ENCODE results near the gene RNU1-3. TPM values are rescaled to one million over a fixed set of nuclear protein-coding genes. Genes with fewer than 3 reads are reported as not detected.
"Not testable (repeated sequence)": the region's sequence is repeated elsewhere in the genome, so short reads cannot be mapped to it uniquely, and the experiment has no call there.

The RNU1-3 gene
- total and polyA plus RNA-seq, 12 donors = under 0.01 to 5,330 (median 1,268) TPM; not detected in 4

DNA sequence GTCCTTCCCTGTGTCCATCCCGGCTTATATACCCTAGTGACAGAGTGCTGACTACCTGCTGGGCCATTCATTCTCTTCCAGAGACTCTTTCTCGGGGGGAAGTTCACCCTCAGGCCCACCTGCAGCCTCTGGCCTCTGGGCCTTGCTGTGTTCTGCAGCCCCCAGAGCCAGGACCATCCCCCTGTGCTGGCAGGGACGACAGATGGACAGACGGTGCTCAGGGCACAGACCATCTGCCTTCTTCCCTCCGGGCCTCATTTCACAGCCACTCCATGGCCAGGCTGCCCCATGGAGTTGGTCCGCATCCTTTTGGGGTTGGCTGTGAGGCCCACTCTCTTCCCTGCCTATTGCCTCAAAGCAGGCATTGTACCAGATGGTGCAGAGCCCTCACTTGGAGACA lies 39.6 kb upstream of the RNU1-3 start:
- H3K36me3 ChIP-seq (replicated peaks in 1 of 2); intact Hi-C loops (cut with DNase I): not testable (repeated sequence)
- DNase-seq = peak in 1 of 7 donors; percentile 20

DNA sequence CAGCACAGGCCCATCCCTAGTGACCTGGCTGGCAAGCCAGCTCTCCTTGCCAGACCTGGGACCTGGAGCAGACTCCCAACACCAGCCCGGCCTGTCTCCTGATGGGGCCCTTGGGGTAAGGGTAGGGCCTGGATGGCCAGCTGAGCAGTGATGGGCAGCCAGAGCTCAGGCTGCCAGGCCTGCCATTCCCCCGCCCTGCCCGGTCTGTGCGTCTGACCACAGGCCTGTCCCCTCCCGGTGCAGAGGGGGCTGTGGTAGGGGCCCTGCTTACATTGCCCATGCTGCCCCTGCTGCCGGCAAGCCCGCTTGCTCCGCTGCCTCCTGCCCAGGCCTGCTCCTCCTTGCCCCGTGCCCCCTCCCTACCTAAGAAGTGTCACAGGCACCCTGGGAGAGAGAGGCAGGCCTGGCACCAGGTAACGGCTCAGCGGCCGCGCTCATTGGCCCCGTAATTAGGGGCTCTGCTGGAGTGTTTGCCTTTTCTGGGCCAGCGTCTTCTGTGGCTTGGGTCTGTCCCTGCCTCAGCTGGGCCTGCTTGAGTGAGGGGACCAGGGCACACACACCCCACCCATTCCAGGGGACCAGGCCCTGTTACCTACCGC lies 37.9 kb upstream of the RNU1-3 start:
- WGBS, 4 donors = 83 to 92% (median 87%) methylated on average over 6 to 12 of the region's 16 CpGs
- H3K9me3 ChIP-seq (replicated peaks in 1 of 3); H3K27ac ChIP-seq; H3K4me3 ChIP-seq; H3K36me3 ChIP-seq (replicated peaks in 1 of 2); H3K4me1 ChIP-seq (replicated peaks in 1 of 2); intact Hi-C loops (cut with DNase I); H3K27me3 ChIP-seq: not testable (repeated sequence)
- DNase-seq = peak in 1 of 7 donors; percentile 42

More for the DNA sequence above, 39.6 kb upstream of the RNU1-3 start:
- H3K27me3 ChIP-seq; H3K9me3 ChIP-seq (replicated peaks in 1 of 3); H3K4me1 ChIP-seq (replicated peaks in 1 of 2); H3K27ac ChIP-seq; H3K4me3 ChIP-seq: not testable (repeated sequence)
- WGBS, 4 donors = 85 to 92% (median 90%) methylated on average over 2 to 6 of the region's 6 CpGs

DNA sequence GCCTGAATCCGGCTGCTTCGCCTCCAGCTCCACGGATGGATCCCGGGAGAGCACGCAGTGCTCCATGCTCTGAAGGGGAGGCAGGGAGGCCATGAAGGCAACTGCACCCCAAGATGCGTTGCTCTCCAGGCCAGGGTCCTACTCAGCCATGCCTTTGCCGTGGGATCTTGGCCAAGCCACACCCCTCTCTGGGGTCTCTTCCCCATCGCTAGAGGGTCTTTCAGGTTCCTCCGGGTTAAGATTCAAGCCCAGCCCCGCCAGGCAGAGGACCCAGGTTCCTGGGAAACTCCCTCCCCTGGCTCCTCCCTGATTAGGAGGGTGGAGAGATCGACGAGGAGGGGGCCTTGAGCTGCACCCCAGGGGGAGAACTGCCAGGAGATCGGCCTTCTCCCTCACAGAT lies 37.3 kb upstream of the RNU1-3 start:
- H3K4me3 ChIP-seq; H3K27ac ChIP-seq; H3K9me3 ChIP-seq (replicated peaks in 1 of 3); intact Hi-C loops (cut with DNase I); H3K4me1 ChIP-seq (replicated peaks in 1 of 2); H3K36me3 ChIP-seq (replicated peaks in 1 of 2); H3K27me3 ChIP-seq: not testable (repeated sequence)
- DNase-seq = peak in 1 of 7 donors; percentile 49
- 50 to 71% (median 71%) methylated on average over 2 to 7 of the region's 13 CpGs for WGBS, 4 donors

DNA sequence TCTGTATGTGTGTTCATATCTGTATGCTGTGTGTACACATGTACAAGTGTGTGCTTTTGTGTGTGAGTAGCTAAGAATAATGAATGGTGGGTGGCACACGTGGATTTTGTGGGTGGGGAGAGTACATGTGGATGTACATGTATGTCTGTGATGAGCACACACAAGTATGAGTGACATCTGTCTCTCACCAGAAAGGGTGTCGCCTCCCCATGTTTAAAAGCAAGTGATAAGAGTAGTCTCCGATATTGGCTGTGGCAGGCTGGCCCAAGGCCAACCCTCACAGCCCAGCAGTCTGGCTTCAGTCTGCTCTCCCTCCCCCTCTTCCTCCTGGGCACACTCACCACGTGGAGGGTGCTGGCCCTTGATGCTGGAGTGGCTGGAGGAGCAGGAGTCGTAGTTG lies 36.9 kb upstream of the RNU1-3 start:
- TF ChIP-seq, protein P1, sequence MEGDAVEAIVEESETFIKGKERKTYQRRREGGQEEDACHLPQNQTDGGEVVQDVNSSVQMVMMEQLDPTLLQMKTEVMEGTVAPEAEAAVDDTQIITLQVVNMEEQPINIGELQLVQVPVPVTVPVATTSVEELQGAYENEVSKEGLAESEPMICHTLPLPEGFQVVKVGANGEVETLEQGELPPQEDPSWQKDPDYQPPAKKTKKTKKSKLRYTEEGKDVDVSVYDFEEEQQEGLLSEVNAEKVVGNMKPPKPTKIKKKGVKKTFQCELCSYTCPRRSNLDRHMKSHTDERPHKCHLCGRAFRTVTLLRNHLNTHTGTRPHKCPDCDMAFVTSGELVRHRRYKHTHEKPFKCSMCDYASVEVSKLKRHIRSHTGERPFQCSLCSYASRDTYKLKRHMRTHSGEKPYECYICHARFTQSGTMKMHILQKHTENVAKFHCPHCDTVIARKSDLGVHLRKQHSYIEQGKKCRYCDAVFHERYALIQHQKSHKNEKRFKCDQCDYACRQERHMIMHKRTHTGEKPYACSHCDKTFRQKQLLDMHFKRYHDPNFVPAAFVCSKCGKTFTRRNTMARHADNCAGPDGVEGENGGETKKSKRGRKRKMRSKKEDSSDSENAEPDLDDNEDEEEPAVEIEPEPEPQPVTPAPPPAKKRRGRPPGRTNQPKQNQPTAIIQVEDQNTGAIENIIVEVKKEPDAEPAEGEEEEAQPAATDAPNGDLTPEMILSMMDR (IDR thresholded peaks at IDR 0.05) = peak in 1 of 6 experiments; percentile 11
- H3K36me3 ChIP-seq (replicated peaks in 1 of 2); H3K27ac ChIP-seq; H3K27me3 ChIP-seq; H3K9me3 ChIP-seq (replicated peaks in 1 of 3); intact Hi-C loops (cut with DNase I); H3K4me1 ChIP-seq (replicated peaks in 1 of 2); H3K4me3 ChIP-seq: not testable (repeated sequence)
- DNase-seq = peak in 1 of 7 donors; percentile 53
- WGBS, 4 donors = 10 to 39% (median 19%) methylated on average over 3 of the region's 5 CpGs

DNA sequence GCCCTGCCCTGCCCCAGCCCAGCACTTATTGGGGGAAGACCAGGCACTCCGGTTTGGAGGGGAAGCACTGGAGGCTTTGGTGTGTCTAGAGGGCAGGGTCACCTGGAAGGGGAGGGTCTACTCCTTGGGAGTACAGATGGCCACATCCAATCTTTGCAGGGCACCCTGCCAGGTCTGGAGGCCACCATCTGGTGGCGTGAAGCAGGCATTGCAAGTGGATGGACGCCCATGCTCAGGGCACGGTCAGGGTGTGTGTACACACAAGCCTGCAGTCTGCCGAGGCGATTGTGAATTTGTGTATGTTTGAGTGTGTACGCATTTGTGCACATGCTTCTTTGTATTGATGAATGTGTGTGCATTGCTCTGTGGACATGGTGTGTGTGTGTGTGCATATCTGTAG lies 36.4 kb upstream of the RNU1-3 start:
- 8 to 22% methylated on average over 1 of the region's 7 CpGs; no CpG with 5 or more reads in 2 of the 4 donors for WGBS, 4 donors
- H3K9me3 ChIP-seq (replicated peaks in 1 of 3); H3K4me1 ChIP-seq (replicated peaks in 1 of 2); H3K27ac ChIP-seq; DNase-seq; H3K36me3 ChIP-seq (replicated peaks in 1 of 2); H3K27me3 ChIP-seq; H3K4me3 ChIP-seq; intact Hi-C loops (cut with DNase I): not testable (repeated sequence)
- TF ChIP-seq, protein P1 (IDR thresholded peaks at IDR 0.05) = peak in 1 of 6 experiments; percentile 25

DNA sequence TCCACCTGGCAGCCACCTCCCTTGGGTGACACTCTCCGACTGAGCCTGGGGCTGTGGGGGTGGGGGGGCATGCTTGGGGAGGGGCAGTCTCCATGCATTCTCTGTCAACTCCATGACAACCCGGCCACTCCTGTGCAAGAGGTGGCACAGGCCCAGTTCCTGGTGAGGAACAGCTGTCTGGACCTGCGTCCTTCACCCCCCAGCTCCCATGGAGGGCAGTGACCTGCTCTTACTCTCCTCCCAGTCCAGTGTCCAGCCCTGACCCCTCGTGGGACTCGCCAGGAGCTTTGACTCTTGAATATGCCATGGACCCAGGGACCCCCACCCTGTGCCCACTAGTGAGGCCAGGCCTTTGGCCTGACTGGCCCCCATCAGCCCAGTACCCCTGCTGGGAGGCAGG lies 35.5 kb upstream of the RNU1-3 start:
- H3K36me3 ChIP-seq (replicated peaks in 1 of 2); intact Hi-C loops (cut with DNase I); H3K27ac ChIP-seq; H3K4me3 ChIP-seq; H3K9me3 ChIP-seq (replicated peaks in 1 of 3); H3K4me1 ChIP-seq (replicated peaks in 1 of 2); H3K27me3 ChIP-seq: not testable (repeated sequence)
- DNase-seq = peak in 1 of 7 donors; percentile 35
- 60 to 76% methylated on average over 1 to 2 of the region's 5 CpGs; no CpG with 5 or more reads in 2 of the 4 donors for WGBS, 4 donors

DNA sequence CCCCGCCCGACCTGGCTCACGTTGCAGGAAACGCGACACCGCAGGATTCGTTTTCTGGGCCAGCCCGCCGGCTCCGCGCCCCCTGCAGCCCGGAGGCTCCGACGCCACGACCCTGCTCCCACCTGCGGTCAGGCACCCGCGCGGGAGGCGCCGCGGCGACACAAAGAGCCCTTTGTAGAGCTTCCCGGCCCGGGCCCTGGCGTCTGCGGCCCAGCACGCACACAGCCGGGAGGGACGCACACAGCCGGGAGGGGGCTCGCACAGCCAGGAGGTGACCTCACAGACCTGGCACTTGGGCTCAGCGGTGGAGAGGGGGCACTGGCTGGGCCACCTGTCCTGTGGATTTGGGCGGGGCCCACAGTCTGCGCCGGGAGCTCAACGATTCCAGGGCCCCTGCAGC lies 34.4 kb upstream of the RNU1-3 start:
- no CpG with 5 or more reads among the region's 37 CpGs for WGBS, 4 donors

DNA sequence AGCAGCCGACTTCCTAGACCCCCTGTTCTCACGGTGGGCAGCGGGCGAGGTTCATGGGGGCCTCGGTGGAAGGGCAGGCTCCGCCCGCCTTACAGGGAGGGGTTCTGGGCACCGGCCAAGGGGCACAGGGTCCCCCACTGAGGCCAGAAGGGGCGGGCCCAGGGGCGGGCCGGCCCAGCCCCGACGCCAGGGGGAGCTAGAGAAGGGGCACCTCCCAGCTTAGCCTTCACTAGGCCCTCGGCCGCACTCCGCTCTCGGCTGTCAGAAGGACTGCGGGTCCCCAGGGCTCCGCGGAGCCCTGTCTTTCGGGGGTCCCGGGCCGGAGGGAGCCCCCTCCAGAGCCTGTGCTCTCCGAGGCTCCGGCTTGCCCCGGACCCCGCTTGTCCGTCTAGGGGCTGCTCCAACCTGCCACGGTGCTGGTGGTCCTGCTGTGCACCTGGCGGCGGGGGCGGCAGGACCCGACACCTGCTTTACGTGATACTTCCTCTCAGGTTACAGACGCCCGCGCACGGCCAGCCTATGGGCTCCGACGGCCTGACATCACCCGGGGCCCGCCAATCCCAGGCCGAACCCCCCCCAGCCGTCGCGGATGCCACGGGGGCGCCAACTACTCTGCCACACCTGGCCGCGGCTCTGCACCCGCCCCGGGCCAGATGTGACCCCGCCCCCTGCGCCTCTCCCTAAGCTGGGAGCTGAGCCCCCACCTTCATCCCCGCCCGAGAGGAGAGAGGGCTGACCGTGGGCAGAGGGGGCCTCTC lies 33.6 kb upstream of the RNU1-3 start:
- H3K4me1 ChIP-seq (replicated peaks in 1 of 2); H3K9me3 ChIP-seq (replicated peaks in 1 of 3); DNase-seq; H3K27ac ChIP-seq; H3K27me3 ChIP-seq; H3K4me3 ChIP-seq; intact Hi-C loops (cut with DNase I); H3K36me3 ChIP-seq (replicated peaks in 1 of 2): not testable (repeated sequence)
- 0 to 4% methylated on average over 3 to 6 of the region's 57 CpGs; no CpG with 5 or more reads in 2 of the 4 donors for WGBS, 4 donors

More for the DNA sequence above, 34.4 kb upstream of the RNU1-3 start:
- H3K4me1 ChIP-seq (replicated peaks in 1 of 2); H3K36me3 ChIP-seq (replicated peaks in 1 of 2); H3K9me3 ChIP-seq (replicated peaks in 1 of 3); DNase-seq; H3K27me3 ChIP-seq; intact Hi-C loops (cut with DNase I); H3K27ac ChIP-seq; H3K4me3 ChIP-seq: not testable (repeated sequence)

DNA sequence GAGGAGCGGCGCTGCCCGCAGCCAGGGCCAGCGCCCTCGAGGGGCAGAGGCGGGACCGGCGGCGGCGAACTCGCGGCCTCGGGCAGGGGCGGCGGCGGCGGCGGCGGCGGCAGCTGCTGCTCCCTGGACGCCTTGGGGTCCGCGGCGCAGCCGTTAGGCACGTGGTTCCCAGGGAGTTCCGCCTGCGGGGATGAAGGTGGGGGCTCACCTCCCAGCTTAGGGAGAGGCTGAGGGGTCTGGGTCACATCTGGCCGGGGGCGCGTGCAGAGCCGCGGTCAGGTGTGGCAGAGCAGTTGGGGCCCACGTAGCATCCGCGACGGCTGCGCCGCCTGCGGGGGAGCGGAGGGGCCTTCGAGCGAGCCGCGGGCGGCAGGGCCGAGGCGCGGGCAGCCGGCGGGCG lies 32.7 kb upstream of the RNU1-3 start:
- intact Hi-C loops (cut with DNase I); H3K27ac ChIP-seq; H3K27me3 ChIP-seq; H3K9me3 ChIP-seq (replicated peaks in 1 of 3); H3K4me1 ChIP-seq (replicated peaks in 1 of 2); H3K36me3 ChIP-seq (replicated peaks in 1 of 2); H3K4me3 ChIP-seq: not testable (repeated sequence)
- 7 to 13% (median 9%) methylated on average over 18 to 42 of the region's 52 CpGs; no CpG with 5 or more reads in 1 of the 4 donors for WGBS, 4 donors
- DNase-seq = peak in 1 of 7 donors; percentile 18
